C4-2B (cell line): ENCODE results near the gene CARMIL1.

Experiments
- ZFX ChIP-seq: fragments of 450-650 bp; IDR thresholded peaks from 2 replicates; pipeline ENCODE4 v1.6.1; 2017
- TF ChIP-seq, protein P1 (sequence below): fragments of 450-650 bp; conservative IDR thresholded peaks from 2 replicates; pipeline ENCODE4 v1.5.1; 2017; ENCODE audit warnings: mild to moderate bottlenecking

GRCh38 chr6:25585225-25585624 lies 306.1 kb downstream of the CARMIL1 start:
- TF ChIP-seq, protein P1, sequence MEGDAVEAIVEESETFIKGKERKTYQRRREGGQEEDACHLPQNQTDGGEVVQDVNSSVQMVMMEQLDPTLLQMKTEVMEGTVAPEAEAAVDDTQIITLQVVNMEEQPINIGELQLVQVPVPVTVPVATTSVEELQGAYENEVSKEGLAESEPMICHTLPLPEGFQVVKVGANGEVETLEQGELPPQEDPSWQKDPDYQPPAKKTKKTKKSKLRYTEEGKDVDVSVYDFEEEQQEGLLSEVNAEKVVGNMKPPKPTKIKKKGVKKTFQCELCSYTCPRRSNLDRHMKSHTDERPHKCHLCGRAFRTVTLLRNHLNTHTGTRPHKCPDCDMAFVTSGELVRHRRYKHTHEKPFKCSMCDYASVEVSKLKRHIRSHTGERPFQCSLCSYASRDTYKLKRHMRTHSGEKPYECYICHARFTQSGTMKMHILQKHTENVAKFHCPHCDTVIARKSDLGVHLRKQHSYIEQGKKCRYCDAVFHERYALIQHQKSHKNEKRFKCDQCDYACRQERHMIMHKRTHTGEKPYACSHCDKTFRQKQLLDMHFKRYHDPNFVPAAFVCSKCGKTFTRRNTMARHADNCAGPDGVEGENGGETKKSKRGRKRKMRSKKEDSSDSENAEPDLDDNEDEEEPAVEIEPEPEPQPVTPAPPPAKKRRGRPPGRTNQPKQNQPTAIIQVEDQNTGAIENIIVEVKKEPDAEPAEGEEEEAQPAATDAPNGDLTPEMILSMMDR, result no peak
- TF ChIP-seq ZFX, result no peak
